AG09319 (cell line): Measurements from ENCODE around the gene REN.

Source experiments
- DNase-seq: peaks from one replicate; pipeline ENCODE4 v3.0.0-alpha.2; 2010; ENCODE audit warnings: low read depth; ENCODE audit errors: extremely low read depth
- CTCF ChIP-seq: IDR thresholded peaks from 2 replicates; pipeline ENCODE4 v1.5.1; 2011; ENCODE audit warnings: low read depth, mild to moderate bottlenecking, inconsistent platforms, low read length, moderate library complexity

The REN gene

DNA sequence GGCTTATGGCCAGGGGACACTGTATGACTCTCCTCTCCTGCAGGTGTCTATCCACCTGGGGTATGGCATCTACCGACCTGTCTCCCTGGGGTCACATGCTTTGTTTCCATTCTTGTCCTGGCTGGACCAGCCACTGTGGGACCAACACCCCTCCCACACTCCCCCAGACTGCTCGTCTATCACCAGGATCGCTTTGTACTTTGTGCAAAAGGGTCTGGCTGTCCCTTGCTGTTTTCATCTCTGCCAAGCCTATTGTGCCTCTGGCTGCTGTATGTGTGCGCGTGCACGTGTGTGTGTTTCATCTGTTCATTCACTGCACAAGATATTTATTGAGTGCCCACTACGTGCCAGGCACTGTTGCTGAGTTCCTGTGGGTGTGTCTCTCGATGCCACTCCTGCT is 39.8 kb downstream of the REN start:
- TF ChIP-seq CTCF = no peak
- DNase-seq = no peak

DNA sequence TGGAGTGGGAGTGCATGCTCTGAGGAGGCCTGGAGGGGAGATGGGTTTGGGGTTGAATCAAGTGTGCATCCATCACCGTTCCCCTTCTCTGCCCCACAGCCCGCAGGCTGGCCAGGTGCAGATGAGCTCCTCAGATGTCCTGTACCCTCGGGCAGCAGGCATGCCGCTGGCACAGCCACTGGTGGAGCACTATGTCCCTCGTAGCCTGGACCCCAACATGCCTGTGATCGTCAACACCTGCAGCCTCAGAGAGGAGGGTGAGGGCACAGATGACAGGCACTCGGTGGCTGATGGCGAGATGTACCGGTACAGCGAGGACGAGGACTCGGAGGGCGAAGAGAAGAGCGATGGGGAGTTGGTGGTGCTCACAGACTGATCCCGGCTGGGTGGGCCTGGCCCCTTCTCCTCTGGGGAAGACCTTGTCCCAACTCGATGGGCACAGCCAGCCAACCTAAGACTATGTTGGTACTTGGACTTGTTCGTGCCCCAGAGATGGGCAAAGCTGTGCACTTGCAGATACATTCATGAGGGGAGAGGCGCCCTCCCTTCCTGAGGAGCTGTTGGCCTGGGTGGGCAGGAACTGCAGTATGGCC is 40.3 kb downstream of the REN start:
- no peak for DNase-seq

DNA sequence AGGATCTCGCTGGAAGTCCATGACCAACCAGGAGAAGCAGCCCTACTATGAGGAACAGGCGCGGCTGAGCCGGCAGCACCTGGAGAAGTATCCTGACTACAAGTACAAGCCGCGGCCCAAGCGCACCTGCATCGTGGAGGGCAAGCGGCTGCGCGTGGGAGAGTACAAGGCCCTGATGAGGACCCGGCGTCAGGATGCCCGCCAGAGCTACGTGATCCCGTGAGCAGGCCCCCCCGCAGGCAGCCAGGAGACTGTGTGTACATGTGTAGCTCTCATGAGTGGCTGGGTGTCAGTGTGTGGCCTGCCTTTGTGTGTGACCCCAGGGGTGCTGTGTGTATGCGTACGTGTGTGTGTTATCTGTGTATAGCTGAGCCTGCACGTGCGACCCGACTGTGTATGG is 41.5 kb downstream of the REN start:
- DNase-seq = no peak

More for the DNA sequence above, 40.3 kb downstream of the REN start:
- no peak for TF ChIP-seq CTCF

DNA sequence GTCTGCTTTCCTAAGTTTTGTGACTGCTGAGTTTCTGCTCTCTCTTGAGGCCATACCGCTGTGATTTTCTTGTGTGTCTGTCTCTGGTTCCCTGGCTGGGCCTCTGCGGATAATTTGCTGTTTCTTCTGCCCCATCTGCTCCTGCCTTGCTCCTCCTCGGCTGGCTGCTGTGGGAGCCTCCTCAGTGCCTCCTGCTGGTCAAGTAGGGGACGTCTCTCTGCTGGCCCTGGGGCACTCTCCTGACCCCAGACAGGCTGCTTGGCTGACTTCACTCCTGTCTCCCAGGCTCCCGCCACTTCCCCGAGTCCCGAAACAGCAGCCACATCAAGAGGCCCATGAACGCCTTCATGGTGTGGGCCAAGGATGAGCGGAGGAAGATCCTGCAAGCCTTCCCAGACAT is 42.8 kb downstream of the REN start:
- no peak for DNase-seq
- TF ChIP-seq CTCF = peak; percentile 19

More for the DNA sequence above, 41.5 kb downstream of the REN start:
- TF ChIP-seq CTCF = no peak

DNA sequence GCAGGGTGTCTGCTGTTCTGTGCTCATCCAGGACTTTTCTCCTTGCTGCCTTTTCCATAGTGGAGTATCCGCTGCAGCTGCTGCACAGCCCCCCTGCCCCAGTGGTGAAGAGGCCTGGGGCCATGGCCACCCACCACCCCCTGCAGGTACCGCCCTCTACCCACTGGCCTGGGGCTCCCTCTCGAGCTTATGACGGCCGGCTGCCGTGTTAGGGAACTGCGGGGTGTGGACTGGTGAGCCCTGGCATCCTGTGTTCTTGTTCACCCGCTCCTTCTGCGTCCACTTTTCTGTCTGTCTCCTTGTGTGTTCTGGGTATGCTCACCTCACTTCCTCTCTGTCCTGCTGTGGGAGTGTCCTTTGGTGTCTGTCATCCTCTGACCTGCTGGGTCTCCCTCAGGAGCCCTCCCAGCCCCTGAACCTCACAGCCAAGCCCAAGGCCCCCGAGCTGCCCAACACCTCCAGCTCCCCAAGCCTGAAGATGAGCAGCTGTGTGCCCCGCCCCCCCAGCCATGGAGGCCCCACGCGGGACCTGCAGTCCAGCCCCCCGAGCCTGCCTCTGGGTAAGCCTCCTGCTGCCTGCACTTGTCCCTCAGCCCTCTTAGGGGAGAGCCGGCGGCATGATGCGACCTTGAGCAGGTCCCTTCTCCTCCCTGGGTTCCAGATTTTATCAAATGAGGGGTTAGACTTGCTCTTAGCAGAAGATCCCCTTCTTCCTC is 44.1 kb downstream of the REN start:
- no peak for TF ChIP-seq CTCF
- DNase-seq = no peak

DNA sequence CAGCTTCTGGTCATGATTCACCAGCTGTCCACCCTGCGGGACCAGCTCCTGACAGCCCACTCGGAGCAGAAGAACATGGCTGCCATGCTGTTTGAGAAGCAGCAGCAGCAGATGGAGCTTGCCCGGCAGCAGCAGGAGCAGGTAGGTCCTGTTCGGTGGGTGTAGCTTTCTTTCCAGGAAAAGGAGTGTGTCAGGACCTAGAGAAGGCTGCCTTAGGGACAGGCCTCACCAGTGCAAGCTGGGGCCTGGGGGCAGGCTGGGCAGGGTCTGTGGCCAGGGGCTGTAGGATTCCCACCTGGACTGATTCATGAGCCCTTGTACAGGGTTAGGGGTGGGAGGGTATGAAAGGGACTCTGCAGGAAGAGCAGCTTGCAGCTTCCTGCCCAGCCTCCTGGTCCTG is 49.6 kb downstream of the REN start:
- DNase-seq = no peak
- TF ChIP-seq CTCF = no peak

DNA sequence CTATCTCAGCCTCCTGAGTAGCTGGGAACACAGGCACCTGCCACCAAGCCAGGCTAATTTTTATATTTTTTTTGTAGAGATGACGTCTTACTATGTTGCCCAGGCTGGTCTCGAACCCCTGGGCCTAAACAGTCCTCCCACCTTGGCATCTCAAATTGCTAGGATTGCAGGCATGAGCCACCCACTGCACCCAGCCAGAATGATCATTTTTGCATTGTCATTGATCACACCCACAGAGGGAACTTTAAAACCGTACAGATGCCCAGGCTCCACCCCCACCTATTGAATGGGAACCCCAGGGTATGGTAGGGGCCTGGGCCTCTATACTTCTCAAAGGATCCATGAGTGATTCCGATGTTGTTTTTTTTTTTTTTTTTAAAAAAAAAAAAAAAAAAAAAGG is 51.0 kb downstream of the REN start:
- TF ChIP-seq CTCF = no peak
- no peak for DNase-seq
